ENCODE data around the gene NCKIPSD. TPM values are rescaled to one million over a fixed set of nuclear protein-coding genes. Genes with fewer than 3 reads are reported as not detected.

Gene NCKIPSD
- total RNA-seq, 1 experiment from 2014 or later: 36.9 TPM

- ChIA-PET CTCF (no interaction called here), RAD21 (ENCODE audit: low non-redundant PET in 1 of 2, low total read pairs in 2 of 2, uncharacterized antibody in 2 of 2, unreplicated experiment in 2 of 2) (no interaction called here)
These were observed 6.9 kb downstream of the NCKIPSD start for GRCh38 chr3:48678566-48679380.

More at GRCh38 chr3:48678566-48679380, 6.9 kb downstream of the NCKIPSD start:
- POLR2A ChIA-PET: no interaction called here
- ATAC-seq (no peak), DNase-seq (ENCODE audit: low read depth, low spot score) (no peak)
- BruUV-seq (replicated peaks): no TSS peak
- no peaks in the 10 kb centered on the region for H4K20me1 ChIP-seq (ENCODE audit: insufficient read depth)
- peaks cover 14% of the 10 kb centered on the region for H3K79me2 ChIP-seq (ENCODE audit: insufficient read depth, low read length)
- no peak overlapping the region for H3K9ac ChIP-seq (ENCODE audit: low read length)
- TF ChIP-seq JUND (IDR thresholded peaks at IDR 0.05) (no peak), RAD21 (IDR thresholded peaks at IDR 0.05; ENCODE audit: low read depth) (no peak), ZBTB33 (IDR thresholded peaks at IDR 0.05; ENCODE audit: extremely low read depth, insufficient replicate concordance, low read length) (no peak), SIN3A (IDR thresholded peaks at IDR 0.05; ENCODE audit: low read depth) (no peak), EZH2phosphoT487 (IDR thresholded peaks at IDR 0.05; ENCODE audit: borderline replicate concordance) (no peak), SRF (IDR thresholded peaks at IDR 0.05; ENCODE audit: low read depth) (no peak), CBX3 (IDR thresholded peaks at IDR 0.05; ENCODE audit: low read depth) (no peak), CEBPB (IDR thresholded peaks at IDR 0.05; ENCODE audit: low read depth) (no peak), POLR2AphosphoS5 (IDR thresholded peaks at IDR 0.05; ENCODE audit: low read depth, low read length) (no peak), EGR1 (IDR thresholded peaks at IDR 0.05; ENCODE audit: low read depth) (no peak), EZH2 (IDR thresholded peaks at IDR 0.05) (no peak), ELF1 (IDR thresholded peaks at IDR 0.05; ENCODE audit: borderline replicate concordance, low read depth) (no peak), REST (IDR thresholded peaks at IDR 0.05; ENCODE audit: low read depth) (no peak)
- TF ChIP-seq, protein P1, sequence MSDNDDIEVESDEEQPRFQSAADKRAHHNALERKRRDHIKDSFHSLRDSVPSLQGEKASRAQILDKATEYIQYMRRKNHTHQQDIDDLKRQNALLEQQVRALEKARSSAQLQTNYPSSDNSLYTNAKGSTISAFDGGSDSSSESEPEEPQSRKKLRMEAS (IDR thresholded peaks at IDR 0.05): no peak
- TF ChIP-seq, protein P2, sequence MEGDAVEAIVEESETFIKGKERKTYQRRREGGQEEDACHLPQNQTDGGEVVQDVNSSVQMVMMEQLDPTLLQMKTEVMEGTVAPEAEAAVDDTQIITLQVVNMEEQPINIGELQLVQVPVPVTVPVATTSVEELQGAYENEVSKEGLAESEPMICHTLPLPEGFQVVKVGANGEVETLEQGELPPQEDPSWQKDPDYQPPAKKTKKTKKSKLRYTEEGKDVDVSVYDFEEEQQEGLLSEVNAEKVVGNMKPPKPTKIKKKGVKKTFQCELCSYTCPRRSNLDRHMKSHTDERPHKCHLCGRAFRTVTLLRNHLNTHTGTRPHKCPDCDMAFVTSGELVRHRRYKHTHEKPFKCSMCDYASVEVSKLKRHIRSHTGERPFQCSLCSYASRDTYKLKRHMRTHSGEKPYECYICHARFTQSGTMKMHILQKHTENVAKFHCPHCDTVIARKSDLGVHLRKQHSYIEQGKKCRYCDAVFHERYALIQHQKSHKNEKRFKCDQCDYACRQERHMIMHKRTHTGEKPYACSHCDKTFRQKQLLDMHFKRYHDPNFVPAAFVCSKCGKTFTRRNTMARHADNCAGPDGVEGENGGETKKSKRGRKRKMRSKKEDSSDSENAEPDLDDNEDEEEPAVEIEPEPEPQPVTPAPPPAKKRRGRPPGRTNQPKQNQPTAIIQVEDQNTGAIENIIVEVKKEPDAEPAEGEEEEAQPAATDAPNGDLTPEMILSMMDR (IDR thresholded peaks at IDR 0.05 in 2 of 3, conservative IDR thresholded peaks at IDR 0.05 in 1 of 3; ENCODE audit: borderline replicate concordance in 1 of 3, insufficient read depth in 1 of 3, low read depth in 2 of 3, low read length in 2 of 3): no peak
- no peaks in the 10 kb centered on the region for H3K27me3 ChIP-seq (ENCODE audit: insufficient read depth, low read length)
- H3K4me1 ChIP-seq (ENCODE audit: control insufficient read depth in 1 of 2, insufficient read depth in 2 of 2, low read length in 2 of 2): peaks cover 5 to 18% of the 10 kb centered on the region in 2 experiments; a peak in 3 of 4 replicates
- H3K4me3 ChIP-seq (replicated peaks in 1 of 2; ENCODE audit: low read depth in 1 of 2, low read length in 2 of 2): no peak overlapping the region
- intact Hi-C loops (cut with micrococcal nuclease): no loop called here
- no peaks in the 10 kb centered on the region for H3K9me3 ChIP-seq (ENCODE audit: control insufficient read depth in 1 of 2, insufficient read depth in 1 of 2, low read depth in 1 of 2, low read length in 2 of 2)
- no peak overlapping the region for H3K27ac ChIP-seq (ENCODE audit: low read depth, low read length)
- no peaks in the 10 kb centered on the region for H3K9me2 ChIP-seq (ENCODE audit: insufficient read depth)
- no peak overlapping the region for H2AFZ ChIP-seq (ENCODE audit: low read depth, low read length, poor library complexity, severe bottlenecking)
- no peak overlapping the region for H3K4me2 ChIP-seq (ENCODE audit: low read length)
- H3K36me3 ChIP-seq (ENCODE audit: control insufficient read depth in 1 of 2, insufficient read depth in 2 of 2, low read length in 2 of 2): peaks cover 31 to 47% of the 10 kb centered on the region in 2 experiments
